Medulla oblongata (tissue), 1 donor: ENCODE measurements around the gene YOD1.

Experiments used
- DNase-seq: peaks from one replicate; pipeline ENCODE4 v3.0.0-alpha.2; 2015; ENCODE audit errors: extremely low spot score

Gene YOD1

DNA sequence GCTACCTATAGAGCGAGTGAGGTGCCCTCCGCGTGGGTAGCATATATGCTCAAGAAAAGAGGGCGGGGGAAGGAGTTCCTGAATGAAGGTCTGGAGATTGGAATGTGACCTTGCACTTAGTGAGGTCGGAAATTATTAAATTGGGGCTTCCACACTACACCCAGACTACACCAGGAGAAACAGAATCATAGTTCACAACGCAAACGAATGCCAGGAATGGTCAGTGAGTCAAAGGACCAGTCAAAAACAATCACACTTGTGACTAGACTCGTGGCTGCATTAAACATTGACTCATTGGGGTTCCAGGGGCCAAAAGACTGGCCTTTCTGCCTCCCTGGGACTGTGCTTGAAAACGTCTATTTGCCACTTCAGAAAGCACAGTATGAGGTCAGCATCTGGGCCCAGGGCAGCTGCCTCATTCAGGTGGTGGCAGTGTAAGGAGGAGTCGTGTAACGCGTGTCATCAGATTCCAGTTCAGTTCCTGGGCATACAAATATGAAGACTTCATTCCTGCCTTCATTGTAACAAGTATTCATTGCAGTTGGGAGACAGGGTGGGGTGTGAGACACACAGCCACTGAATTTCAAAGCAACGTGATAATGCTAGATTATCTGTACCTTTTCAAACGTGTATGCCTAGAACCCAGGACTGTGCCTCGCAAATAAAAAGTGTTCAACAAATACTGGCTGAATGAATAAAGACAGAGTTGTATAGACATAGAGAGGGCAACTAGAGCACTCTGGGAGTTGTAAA, at the start of gene YOD1:
YOD1 (minus strand) TSS at position 18 of the 753 bp plus-strand sequence. CDS start 178 bp downstream, outside the sequence.
- peak; percentile 82 for DNase-seq

- DNase-seq, result no peak
These were observed 46.9 kb upstream of the YOD1 start for GRCh38 chr1:207097871-207098324.

DNA sequence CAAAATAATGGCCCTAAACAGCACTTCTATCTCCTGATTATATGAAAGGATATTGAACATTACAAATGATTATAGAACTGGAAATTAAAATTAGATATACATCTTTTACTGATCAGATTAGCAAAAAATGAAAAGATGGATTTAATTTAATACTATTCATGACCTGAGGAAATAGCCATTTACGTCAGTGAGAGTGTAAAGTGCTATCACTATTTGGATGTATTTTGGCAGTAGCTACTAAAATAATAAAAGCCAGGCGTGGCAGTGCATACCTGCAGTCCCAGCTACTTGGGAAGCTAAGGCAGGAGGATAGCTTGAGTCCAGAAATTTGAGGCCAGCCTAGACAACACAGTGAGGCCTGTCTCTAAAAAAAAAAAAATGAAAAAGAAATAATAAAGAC, 42.9 kb upstream of the YOD1 start:
- no peak for DNase-seq

DNA sequence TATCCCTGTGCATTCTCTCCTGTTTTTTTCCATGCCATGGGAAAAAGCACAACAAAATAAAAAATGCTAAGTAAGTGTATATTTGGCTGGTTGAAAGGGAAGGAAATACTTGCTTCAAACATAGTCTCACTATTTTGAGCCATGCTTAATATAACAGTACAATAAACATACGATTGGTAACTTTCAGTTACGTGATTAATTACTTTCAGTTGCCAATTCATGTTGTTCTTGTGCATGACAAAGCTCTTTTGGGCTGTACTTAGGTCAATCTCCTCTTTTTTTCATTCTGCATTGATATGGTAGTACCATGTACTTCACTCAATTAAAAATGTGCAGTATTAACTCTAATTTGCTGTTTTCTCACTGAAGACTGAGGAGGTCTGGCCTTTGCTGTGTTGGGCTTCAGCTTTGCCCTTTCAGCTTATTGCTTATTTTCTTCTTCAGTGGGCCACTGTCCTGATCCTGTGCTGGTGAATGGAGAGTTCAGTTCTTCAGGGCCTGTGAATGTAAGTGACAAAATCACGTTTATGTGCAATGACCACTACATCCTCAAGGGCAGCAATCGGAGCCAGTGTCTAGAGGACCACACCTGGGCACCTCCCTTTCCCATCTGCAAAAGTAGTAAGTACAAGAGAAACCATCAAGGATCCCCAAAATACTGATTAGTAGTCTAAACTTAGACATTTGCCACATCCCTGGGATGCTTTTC, 40.3 kb upstream of the YOD1 start:
- no peak for DNase-seq

DNA sequence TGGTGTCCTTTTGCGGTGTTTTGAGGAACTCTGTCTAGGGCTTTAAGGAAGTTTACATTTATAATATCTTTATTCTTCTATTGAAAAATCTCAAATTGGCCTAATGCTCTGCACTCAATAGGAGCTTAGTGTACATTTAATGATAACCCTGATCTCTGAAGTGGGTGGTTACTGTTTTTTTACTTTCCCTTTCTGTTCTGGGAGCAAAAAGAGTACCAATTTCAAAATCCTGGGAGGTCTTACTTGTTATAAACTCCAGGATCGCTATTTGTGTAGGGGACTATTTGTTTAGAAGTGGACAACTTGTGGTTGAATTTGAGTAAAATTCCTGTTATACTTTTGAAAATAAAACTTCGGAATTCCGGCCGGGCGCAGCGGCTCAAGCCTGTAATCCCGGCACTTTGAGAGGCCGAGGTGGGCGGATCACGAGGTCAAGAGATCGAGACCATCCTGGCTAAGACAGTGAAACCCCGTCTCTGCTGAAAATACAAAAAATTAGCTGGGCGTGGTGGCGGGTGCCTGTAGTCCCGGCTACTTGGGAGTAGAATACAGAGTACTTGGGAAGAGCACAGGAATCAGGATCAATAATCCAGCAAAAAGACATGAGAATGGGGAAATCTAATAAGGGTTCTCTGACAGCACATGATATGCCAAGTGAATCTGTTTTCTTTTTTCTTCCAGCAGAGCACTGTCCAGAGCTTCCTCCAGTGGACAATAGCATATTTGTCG, 38.8 kb upstream of the YOD1 start:
- DNase-seq, result no peak

- DNase-seq, result no peak
These were observed 38.0 kb upstream of the YOD1 start, which contains the start of gene C4BPB for GRCh38 chr1:207088701-207089626. TSS of gene C4BPB (plus strand) at chr1:207088860. CDS start at chr1:207089532, 672 bp downstream.

DNA sequence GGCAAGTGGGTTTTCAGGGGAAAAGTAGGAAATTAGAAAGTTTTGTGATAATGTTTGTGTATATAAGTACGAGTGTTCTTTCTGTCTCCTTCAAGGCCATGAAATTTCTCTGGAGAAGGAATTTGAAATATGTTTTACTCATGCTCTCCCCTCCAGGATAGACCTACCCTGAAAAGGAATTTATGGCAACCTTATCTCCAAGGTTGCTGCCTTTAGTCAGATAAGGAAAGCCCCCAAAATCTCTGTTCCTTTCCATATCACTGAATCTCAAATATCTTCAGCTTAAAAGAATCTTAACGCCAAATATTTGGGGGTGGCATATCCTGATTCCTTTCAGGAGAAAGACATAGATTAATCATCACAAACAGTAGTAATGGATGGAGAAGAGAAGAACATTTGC, 37.2 kb upstream of the YOD1 start:
- no peak for DNase-seq

GRCh38 chr1:207085887-207086286, 34.9 kb upstream of the YOD1 start:
- DNase-seq, result no peak

DNA sequence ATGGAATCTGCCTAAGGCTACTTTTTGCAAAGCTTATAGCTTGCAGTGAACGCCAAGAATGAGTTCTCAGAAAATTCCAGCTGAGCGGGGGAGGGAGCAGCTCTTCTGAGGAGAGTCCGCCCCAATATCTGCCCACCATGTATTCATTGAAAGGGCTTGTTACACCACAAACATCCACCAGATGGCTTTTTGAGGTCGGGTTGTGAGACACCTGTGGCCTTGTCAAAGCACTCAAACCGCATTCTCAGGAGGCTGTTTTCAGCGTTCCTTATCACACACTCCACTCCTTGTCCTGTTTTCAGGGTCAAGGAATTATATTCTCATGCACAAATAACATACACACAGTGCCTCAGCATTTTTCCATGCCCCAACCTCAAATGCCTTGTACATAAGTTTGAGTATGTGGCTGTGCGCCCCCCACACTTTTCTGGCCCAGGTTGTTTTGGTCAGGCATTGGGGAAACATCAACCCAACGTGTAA, 33.7 kb upstream of the YOD1 start:
- peak; percentile 77 for DNase-seq

GRCh38 chr1:207084232-207084631, 33.2 kb upstream of the YOD1 start:
- DNase-seq, result no peak

DNA sequence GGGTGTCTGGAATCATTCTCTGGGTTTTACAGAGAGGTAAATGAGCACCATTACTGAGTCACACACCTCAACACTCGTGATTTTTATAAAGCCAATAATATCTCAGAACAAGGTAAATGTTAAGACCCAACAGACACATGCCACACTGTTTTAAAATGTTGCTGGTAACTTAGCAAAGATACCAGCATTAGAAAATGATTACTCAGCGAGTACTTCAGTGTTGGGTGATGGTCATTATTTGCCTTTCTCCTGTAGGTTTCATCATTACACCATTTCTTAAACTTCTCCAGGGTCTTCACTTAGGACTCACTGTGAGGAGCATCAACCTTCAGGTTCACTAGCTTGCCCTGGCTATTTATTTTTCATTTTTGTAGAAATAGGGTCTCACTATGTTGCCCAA, 30.8 kb upstream of the YOD1 start:
- no peak for DNase-seq

DNA sequence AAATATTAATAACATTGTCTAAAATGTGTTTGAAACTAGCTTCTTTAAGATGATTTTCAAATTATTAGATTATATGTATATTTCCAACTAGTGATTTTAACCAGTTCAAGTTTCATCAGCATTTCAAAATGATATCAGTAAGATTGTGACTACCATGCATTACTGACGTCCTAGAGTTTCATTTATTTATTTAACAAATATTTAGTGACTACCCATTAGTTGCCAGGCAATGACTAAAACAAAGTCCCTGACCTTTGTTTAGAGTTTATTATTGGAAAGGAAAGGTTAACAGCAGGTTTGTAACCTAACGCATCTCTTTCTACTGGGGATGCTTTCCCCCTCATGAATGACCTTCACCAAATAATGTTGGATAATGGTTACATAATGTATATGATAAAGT, 30.1 kb upstream of the YOD1 start:
- no peak for DNase-seq

- DNase-seq, result no peak
These were observed 28.8 kb upstream of the YOD1 start for GRCh38 chr1:207079706-207080241.

DNA sequence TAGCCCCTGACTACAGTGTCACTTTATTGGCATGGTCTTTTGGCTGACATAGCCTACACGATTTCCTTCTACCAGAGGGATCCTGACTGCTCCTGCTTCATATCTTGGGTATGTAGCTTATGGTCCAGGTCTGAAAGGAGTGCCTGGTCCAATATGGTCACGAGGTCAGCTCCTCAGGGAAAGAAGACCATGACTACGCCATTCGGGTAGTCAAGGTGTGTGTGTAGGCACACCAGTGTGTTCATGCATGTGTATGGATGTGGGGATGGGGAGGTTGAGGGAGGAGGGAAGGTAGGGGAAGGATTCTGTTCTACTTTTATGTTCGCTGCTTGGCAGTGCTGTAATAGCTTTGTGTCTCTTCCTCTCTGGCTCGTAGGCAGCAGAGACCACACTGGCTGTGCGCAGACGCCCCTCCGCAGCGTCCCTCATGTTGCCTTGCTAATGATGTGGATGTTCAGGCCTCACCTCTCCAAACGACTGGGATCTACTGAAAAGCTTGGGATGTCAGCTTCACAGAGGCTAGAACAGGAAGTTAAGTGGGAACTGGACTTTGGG, 27.6 kb upstream of the YOD1 start:
- no peak for DNase-seq

GRCh38 chr1:207077470-207078377, 26.7 kb upstream of the YOD1 start:
- DNase-seq, result peak; percentile 94

DNA sequence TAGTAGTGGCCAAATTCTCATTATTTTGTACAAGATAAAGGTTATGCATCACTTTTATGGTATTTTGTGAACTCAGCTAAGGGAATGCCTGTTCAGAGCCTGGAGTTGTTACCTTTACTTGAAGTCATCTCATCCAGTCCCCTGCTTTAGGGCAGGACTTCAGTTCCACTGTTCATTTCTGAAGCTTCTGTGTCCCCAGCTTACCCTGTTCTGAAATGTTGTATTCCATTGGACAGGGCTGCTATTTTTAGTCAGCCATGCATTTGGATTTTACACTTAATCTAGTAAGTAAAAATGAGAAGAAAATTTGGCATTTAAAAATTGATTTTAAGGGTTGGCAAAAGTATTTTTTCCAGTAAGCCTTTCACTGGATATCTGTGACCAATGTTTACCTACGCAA, 26.0 kb upstream of the YOD1 start:
- no peak for DNase-seq

DNA sequence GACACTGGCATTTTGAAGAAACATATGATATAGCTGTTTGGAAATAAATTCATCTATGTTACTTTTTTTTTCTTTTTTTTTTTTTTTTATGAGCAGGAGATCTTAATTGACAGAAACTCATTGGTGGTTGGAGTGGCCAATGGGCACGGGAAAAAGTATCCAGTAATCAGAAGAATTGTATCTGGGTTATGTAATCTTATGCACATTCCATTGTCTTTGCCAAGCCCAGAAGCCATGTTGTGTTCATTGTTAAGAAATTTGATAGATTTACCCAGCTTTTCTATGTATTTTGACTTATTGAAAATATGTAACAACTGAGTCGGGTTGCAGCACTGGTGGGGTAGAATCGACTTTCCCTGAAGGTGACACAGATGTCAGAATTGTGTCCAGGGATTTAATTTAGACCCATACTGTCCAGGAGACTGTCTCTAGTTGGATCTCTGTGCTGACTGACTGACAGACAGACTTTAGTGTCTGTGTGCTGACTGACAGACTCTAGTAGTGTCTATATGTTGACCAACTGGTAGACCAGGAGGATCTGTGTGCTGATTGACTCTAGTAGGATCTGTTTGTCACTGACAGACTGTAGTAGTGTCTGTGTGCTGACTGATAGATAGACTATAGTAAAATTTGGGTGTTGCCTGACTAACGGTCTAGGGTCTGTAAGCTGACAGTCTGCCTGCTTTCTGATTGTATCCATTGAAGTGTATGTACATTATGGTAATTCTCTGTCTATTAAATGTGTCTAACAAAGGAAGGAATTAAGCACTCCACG, 25.4 kb upstream of the YOD1 start:
- no peak for DNase-seq

GRCh38 chr1:207073906-207074820, 23.2 kb upstream of the YOD1 start:
- no peak for DNase-seq
